Brain pericyte (primary cell): ENCODE data around the gene WDR75.

Experiments
- DNase-seq: peaks from one replicate; pipeline ENCODE4 v3.0.0-alpha.2; 2012; ENCODE audit warnings: low read depth, low spot score

Gene WDR75

GRCh38 chr2:189499137-189499536, 57.9 kb downstream of the WDR75 start:
- no peak for DNase-seq

- DNase-seq, result no peak
Measured at GRCh38 chr2:189500456-189501160, 59.3 kb downstream of the WDR75 start.

GRCh38 chr2:189501487-189501886, 60.2 kb downstream of the WDR75 start:
- DNase-seq, result no peak

GRCh38 chr2:189502714-189503113, 61.4 kb downstream of the WDR75 start:
- peak; percentile 13 for DNase-seq

- DNase-seq, result no peak
Measured at GRCh38 chr2:189504238-189504637, 63.0 kb downstream of the WDR75 start.

GRCh38 chr2:189505492-189505891, 64.2 kb downstream of the WDR75 start:
- DNase-seq, result no peak

GRCh38 chr2:189506514-189506976, 65.3 kb downstream of the WDR75 start:
- no peak for DNase-seq

GRCh38 chr2:189511210-189511959, 70.1 kb downstream of the WDR75 start:
- no peak for DNase-seq

- DNase-seq, result no peak
Measured at GRCh38 chr2:189511960-189512319, 70.7 kb downstream of the WDR75 start.

GRCh38 chr2:189512879-189513278, 71.6 kb downstream of the WDR75 start:
- no peak for DNase-seq

- no peak for DNase-seq
Measured at GRCh38 chr2:189514104-189514503, 72.8 kb downstream of the WDR75 start.

- DNase-seq, result peak; percentile 22
Measured at GRCh38 chr2:189515264-189515663, 74.0 kb downstream of the WDR75 start.

GRCh38 chr2:189516546-189516945, 75.3 kb downstream of the WDR75 start:
- no peak for DNase-seq

- DNase-seq, result no peak
Measured at GRCh38 chr2:189517847-189518535, 76.7 kb downstream of the WDR75 start.

GRCh38 chr2:189519631-189520387, 78.5 kb downstream of the WDR75 start:
- DNase-seq, result no peak

GRCh38 chr2:189521699-189522434, 80.6 kb downstream of the WDR75 start:
- DNase-seq, result no peak

- no peak for DNase-seq
Measured at GRCh38 chr2:189522435-189523151, 81.3 kb downstream of the WDR75 start.

- DNase-seq, result no peak
Measured at GRCh38 chr2:189524746-189525145, 83.5 kb downstream of the WDR75 start.
